HG03565 (cell line): ENCODE results near the gene SIGLEC1.

Source experiments
- ATAC-seq: cut with Tn5 transposase; IDR thresholded peaks from one replicate; pipeline ENCODE4 v1.9.1; 2021; ENCODE audit warnings: mild to moderate bottlenecking, moderate library complexity; ENCODE audit not compliant: unreplicated experiment

Gene SIGLEC1

GRCh38 chr20:3729378-3729777 is 17.0 kb upstream of the SIGLEC1 start:
- no peak for ATAC-seq

GRCh38 chr20:3728876-3729275 is 16.5 kb upstream of the SIGLEC1 start:
- ATAC-seq = no peak

DNA sequence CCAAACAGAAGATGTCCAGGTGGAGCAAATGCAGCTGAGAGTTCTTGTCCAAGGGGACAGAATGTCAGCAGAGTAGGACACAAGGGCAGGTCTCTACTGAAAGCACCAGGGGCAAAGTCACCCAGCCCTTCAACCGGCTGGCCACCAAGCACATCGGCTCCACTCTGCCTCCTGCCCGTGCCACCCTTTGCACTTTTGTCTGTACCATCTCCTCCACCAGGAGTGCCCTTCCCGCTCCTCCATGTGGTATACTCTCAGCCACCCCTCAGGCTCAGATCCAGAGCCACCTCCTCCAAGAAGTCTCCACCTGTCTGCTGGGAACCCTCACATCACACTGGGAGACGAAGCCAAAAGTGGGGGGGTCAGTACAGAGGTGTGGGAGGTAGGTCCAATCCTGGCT is 16.0 kb upstream of the SIGLEC1 start:
- no peak for ATAC-seq

- ATAC-seq = no peak
Measured at GRCh38 chr20:3727401-3728021, 15.1 kb upstream of the SIGLEC1 start.

- no peak for ATAC-seq
Measured at GRCh38 chr20:3724356-3724755, 12.0 kb upstream of the SIGLEC1 start.

DNA sequence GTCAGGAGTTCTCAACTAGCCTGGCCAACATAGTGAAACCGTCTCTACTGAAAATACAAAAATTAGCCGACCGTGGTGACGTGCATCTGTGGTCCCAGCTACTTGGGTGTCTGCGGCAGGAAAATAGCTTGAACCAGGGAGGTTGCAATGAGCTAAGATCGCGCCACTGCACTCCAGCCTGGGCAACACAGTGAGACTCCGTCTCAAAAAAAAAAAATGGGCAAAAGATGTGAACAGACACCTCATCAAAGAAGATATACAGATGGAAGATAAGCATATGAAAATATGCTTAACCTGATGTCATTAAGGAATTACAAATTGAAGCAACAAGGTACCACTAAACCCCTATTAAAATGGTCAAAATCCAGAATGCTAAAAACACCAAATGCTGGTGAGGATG is 10.9 kb upstream of the SIGLEC1 start:
- no peak for ATAC-seq

DNA sequence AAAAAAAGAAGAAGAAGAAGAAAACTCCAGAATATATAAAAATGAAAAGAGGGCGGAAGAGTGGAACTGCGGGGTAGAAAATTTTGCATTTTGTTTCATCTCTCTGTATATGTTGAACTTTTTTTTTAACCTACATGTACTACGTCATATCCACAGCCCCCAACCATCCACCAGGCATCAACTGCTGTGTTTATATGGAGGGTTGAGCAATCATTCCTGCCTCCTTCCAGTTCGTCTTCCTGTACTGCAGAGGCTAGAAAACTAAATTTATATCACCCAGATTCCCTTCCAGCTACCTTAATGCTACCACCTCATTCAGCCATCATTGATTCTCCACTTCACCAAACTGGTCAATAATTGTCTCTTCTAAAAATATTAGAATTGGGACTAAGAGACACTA is 9.5 kb upstream of the SIGLEC1 start:
- no peak for ATAC-seq

- ATAC-seq = no peak
Measured at GRCh38 chr20:3720626-3721025, 8.2 kb upstream of the SIGLEC1 start.

DNA sequence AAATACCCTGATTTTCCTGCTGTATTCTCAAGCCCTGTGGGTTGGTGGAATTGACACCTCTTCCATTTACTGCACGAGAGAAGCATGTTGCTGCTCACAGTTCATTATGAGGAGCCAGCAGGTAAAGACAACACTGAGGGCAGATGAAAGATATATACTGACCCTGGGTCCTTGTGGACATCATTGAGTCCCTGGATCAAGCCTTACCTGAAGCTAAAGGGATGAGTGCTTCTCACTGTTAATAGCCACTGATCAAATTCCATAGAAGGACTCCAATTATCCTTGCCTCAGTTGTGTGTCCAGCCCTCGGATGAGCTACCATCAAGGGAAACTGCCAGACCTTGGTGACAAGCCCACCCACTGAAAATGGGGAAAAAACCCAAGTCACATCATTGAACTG is 7.7 kb upstream of the SIGLEC1 start:
- ATAC-seq = no peak

DNA sequence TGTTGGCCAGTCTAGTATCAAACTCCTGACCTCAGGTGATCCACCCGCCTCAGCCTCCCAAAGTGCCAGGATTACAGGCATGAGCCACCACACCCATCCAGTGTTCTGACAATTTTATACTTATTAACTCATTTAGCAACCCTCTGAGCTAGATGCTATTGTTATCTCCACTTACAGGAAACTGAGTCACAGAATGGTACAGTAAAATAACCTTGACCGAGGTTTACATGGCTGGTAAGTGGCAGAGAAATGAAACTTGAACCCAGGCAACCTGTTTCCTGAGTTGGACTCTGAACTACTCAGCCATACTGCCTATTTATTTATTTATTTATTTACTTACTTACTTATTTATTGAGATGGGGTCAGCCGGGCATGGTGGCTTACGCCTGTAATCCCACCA is 6.6 kb upstream of the SIGLEC1 start:
- no peak for ATAC-seq

- no peak for ATAC-seq
Measured at GRCh38 chr20:3716195-3716834, 3.9 kb upstream of the SIGLEC1 start.

GRCh38 chr20:3714092-3714491 is 1.7 kb upstream of the SIGLEC1 start:
- ATAC-seq = no peak

DNA sequence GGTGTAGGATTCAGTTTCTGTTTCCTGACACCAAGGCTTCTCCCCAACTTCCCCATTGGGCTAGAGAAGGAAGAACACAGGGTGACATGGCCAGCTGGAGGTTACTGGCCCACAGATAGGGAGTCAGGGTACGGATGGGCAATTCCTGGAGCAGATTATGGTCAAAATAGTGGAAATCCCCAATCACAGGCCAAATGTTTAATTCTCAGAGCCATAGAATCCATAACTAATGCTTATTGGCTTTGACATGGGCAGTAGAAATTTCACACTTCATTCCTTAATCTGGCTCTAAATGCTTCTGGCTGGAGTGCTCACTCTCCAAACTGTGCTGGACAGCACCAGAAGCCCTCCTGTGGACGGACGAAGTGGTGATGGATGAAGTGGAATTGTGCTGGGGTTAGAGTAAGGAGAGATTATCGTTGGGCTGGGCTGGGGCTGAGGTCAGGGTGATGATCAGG is 887 bp downstream of the SIGLEC1 start:
- no peak for ATAC-seq

- no peak for ATAC-seq
Measured at GRCh38 chr20:3710703-3711483, 1.5 kb downstream of the SIGLEC1 start.

- no peak for ATAC-seq
Measured at GRCh38 chr20:3710011-3710466, 2.4 kb downstream of the SIGLEC1 start.

- no peak for ATAC-seq
Measured at GRCh38 chr20:3707508-3707899, 4.9 kb downstream of the SIGLEC1 start.

DNA sequence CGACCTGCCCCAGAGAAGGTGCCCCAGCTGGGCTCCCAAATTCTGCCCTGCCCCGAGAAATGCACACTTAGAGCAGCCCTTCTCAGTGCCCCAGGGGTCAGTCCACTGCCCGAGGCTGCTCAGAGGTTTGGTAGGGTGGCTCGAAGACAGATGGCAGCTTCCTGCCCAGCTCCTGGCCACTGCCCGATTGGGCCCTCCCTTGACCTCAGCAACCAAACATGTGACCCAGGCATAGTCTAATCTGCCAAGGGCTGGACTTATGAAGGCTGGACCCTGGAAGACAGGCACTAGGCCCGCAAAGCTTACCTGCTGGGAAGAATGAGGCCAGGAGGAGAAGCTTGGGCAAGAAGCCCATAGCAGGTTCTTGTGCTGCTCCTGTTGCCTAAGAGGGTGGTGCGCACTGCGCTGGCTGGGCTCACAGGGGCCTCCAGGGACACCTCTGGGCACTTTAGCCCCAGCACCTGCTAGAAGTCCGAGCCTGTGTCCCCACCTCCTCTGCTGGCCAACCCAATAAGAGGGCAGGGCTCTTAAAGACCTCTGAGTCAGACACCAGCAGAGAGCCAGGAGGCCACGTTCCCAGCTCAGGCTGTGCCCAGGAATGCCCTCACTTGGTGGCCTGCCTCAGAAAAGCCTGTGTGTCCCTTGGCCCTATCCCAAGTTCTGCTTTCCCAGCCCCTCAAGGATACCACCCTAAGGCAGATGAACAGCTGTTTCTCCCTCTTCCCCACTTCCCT is 5.5 kb downstream of the SIGLEC1 start:
- no peak for ATAC-seq

GRCh38 chr20:3705970-3706739 is 6.2 kb downstream of the SIGLEC1 start:
- no peak for ATAC-seq

- no peak for ATAC-seq
Measured at GRCh38 chr20:3705491-3705969, 6.9 kb downstream of the SIGLEC1 start.

GRCh38 chr20:3704087-3704486 is 8.3 kb downstream of the SIGLEC1 start:
- ATAC-seq = no peak
